CD4-positive, alpha-beta memory T cell (primary cell): ENCODE results near the gene RYR3. TPM values are rescaled to one million over a fixed set of nuclear protein-coding genes. Genes with fewer than 3 reads are reported as not detected.
"Not testable (repeated sequence)": the region's sequence is repeated elsewhere in the genome, so short reads cannot be mapped to it uniquely, and the experiment has no call there.

Experiments
- CTCF ChIA-PET: fragments of 350-600 bp; sonication (Branson Sonifier 250); formaldehyde crosslinking; loops from one replicate; lab custom pipeline; 2021; ENCODE audit warnings: inconsistent platforms; ENCODE audit not compliant: partially characterized antibody; lab: Charles Lee
- POLR2A ChIA-PET: fragments of 350-600 bp; sonication (Branson Sonifier 250); formaldehyde crosslinking; loops from one replicate; lab custom pipeline; 2021; ENCODE audit not compliant: partially characterized antibody; lab: Charles Lee
- DNase-seq, 5 donors: peaks; one replicate each; pipeline versions ENCODE4 v3.0.0 to v3.0.0-alpha.2; 2020 to 2022; ENCODE audit warnings: mixed read lengths in 1 of 5
- H3K27ac ChIP-seq: one replicate; pipeline ENCODE4 v1.7.0; 2013; ENCODE audit warnings: low read depth, low read length
- H3K27me3 ChIP-seq: 2 replicates; pipeline ENCODE4 v1.7.0; 2013; ENCODE audit warnings: mild to moderate bottlenecking, low read length, moderate library complexity; ENCODE audit not compliant: insufficient read depth
- H3K36me3 ChIP-seq: 2 replicates; pipeline ENCODE4 v1.7.0; 2013; ENCODE audit warnings: mild to moderate bottlenecking, low read length, moderate library complexity; ENCODE audit not compliant: insufficient read depth
- H3K4me1 ChIP-seq: 2 replicates; pipeline ENCODE4 v1.7.0; 2013; ENCODE audit warnings: mild to moderate bottlenecking, low read length, moderate library complexity; ENCODE audit not compliant: insufficient read depth
- H3K4me3 ChIP-seq, 2 donors: one replicate each; pipeline ENCODE4 v1.7.0; 2013; ENCODE audit warnings: low read length in 2 of 2, mild to moderate bottlenecking in 1 of 2
- H3K9me3 ChIP-seq, 2 donors: one replicate each; pipeline ENCODE4 v1.7.0; 2013; ENCODE audit warnings: low read length in 2 of 2, control low read depth in 1 of 2; ENCODE audit not compliant: control insufficient read depth in 1 of 2
- H3K27ac Mint-ChIP-seq, 7 donors: one replicate each; pipeline ENCODE4 v1.8.0; 2020 to 2021; ENCODE audit warnings: mixed read lengths in 7 of 7, mild to moderate bottlenecking in 6 of 7, inconsistent platforms in 3 of 7, moderate library complexity in 3 of 7
- H3K27me3 Mint-ChIP-seq, 2 donors: one replicate each; pipeline ENCODE4 v1.8.0; 2020 to 2021; ENCODE audit warnings: mixed read lengths in 2 of 2
- H3K36me3 Mint-ChIP-seq, 2 donors: one replicate each; pipeline ENCODE4 v1.8.0; 2020 to 2021; ENCODE audit warnings: mixed read lengths in 2 of 2, inconsistent platforms in 1 of 2, mild to moderate bottlenecking in 1 of 2
- H3K4me1 Mint-ChIP-seq, 4 donors: one replicate each; pipeline ENCODE4 v1.8.0; 2020 to 2021; ENCODE audit warnings: mixed read lengths in 4 of 4, mild to moderate bottlenecking in 1 of 4
- H3K4me3 Mint-ChIP-seq, 8 donors: one replicate each; pipeline ENCODE4 v1.8.0; 2020 to 2021; ENCODE audit warnings: mixed read lengths in 8 of 8, mild to moderate bottlenecking in 7 of 8, moderate library complexity in 6 of 8, inconsistent platforms in 3 of 8
- H3K9me3 Mint-ChIP-seq, 8 donors: one replicate each; pipeline ENCODE4 v1.8.0; 2020 to 2021; ENCODE audit warnings: mixed read lengths in 8 of 8, mild to moderate bottlenecking in 5 of 8, inconsistent platforms in 3 of 8, moderate library complexity in 1 of 8
- intact Hi-C: fragments of 100-400 bp; cut with micrococcal nuclease; formaldehyde crosslinking; loops from one replicate; pipeline ENCODE4 v1.15.1; 2023
- polyA plus RNA-seq, 2 donors: library from polyadenylated mRNA; unstranded; fragments of 300-500 nt; fragmentation: Illumina TruSeq; gene quantifications; one replicate each; pipeline ENCODE4 v1.2.3, GENCODE V29; 2021
- total RNA-seq, 2 experiments: library from RNA; stranded (reverse); gene quantifications; one replicate each; pipeline ENCODE4 v1.2.3, GENCODE V29; 2021

The RYR3 gene
- total and polyA plus RNA-seq, 4 experiments from 2014 or later: 0.11 TPM; not detected in 3

DNA sequence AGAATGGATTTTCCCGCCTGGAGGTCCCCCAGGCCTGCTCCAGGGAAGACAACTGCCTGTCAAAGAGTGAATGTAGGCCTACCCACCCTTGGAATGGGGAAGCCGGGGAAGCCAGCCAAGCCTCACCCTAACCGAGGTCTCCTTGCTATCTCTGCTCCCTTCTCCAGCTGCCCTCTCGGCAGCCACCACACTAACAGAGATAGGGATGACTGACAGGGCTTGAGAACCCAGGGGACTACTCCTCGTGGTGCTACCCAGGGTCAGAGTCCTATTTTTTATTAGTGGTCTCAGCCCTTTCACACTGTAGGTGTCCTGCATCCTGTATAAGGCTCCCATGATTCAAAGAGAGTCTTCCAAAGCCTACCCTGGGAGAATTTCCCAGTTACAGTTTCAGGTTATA lies 496.9 kb downstream of the RYR3 start:
- Histone ChIP-seq H3K4me1 (no peaks in the 10 kb centered on the region), H3K9me3 (no peaks in the 10 kb centered on the region), H3K4me3 (no peak overlapping the region), H3K27me3 (no peaks in the 10 kb centered on the region), H3K36me3 (no peaks in the 10 kb centered on the region), H3K27ac (no peak overlapping the region)
- DNase-seq: no peak
- intact Hi-C loops: no loop called here
- no peaks in the 10 kb centered on the region for H3K4me1 Mint-ChIP-seq
- H3K27me3 Mint-ChIP-seq: peaks cover 8 to 10% of the 10 kb centered on the region in 2 donors
- H3K27ac Mint-ChIP-seq: no peak overlapping the region
- ChIA-PET POLR2A (no interaction called here), CTCF (no interaction called here)
- H3K36me3 Mint-ChIP-seq: no peaks in the 10 kb centered on the region
- peaks cover 0 to 2% (median 0%) of the 10 kb centered on the region in 8 donors for H3K9me3 Mint-ChIP-seq
- no peak overlapping the region for H3K4me3 Mint-ChIP-seq

- Mint-ChIP-seq H3K27ac (no peak overlapping the region), H3K4me3 (no peak overlapping the region), H3K4me1 (no peaks in the 10 kb centered on the region), H3K9me3 (peaks cover 0 to 2% (median 0%) of the 10 kb centered on the region in 8 donors), H3K27me3 (peaks cover 8 to 13% of the 10 kb centered on the region in 2 donors), H3K36me3 (no peaks in the 10 kb centered on the region)
- H3K4me1 ChIP-seq: no peaks in the 10 kb centered on the region
- H3K27ac ChIP-seq: no peak overlapping the region
- POLR2A ChIA-PET: no interaction called here
- DNase-seq: no peak
- CTCF ChIA-PET: no interaction called here
- intact Hi-C loops: no loop called here
- no peaks in the 10 kb centered on the region for H3K9me3 ChIP-seq
- no peaks in the 10 kb centered on the region for H3K36me3 ChIP-seq
- no peaks in the 10 kb centered on the region for H3K27me3 ChIP-seq
- no peak overlapping the region for H3K4me3 ChIP-seq
Measured at GRCh38 chr15:33808720-33809457, 498.1 kb downstream of the RYR3 start.

GRCh38 chr15:33810073-33810595 lies 499.4 kb downstream of the RYR3 start:
- Histone ChIP-seq H3K36me3 (no peaks in the 10 kb centered on the region), H3K9me3 (no peaks in the 10 kb centered on the region), H3K27ac (no peak overlapping the region), H3K4me1 (no peaks in the 10 kb centered on the region), H3K27me3 (no peaks in the 10 kb centered on the region), H3K4me3 (no peak overlapping the region)
- Mint-ChIP-seq H3K27me3 (peaks cover 3 to 15% of the 10 kb centered on the region in 2 donors), H3K9me3 (peaks cover 0 to 2% (median 0%) of the 10 kb centered on the region in 8 donors), H3K27ac (no peak overlapping the region), H3K4me3 (no peak overlapping the region), H3K36me3 (no peaks in the 10 kb centered on the region), H3K4me1 (no peaks in the 10 kb centered on the region)
- intact Hi-C loops: no loop called here
- DNase-seq: no peak
- CTCF ChIA-PET: no interaction called here
- POLR2A ChIA-PET: no interaction called here

GRCh38 chr15:33810806-33811205 lies 500.0 kb downstream of the RYR3 start:
- no peak overlapping the region for H3K4me3 Mint-ChIP-seq
- Histone ChIP-seq H3K27ac (no peak overlapping the region), H3K27me3 (no peaks in the 10 kb centered on the region), H3K4me3 (no peak overlapping the region), H3K4me1 (no peaks in the 10 kb centered on the region), H3K36me3 (no peaks in the 10 kb centered on the region), H3K9me3 (no peaks in the 10 kb centered on the region)
- ChIA-PET POLR2A (no interaction called here), CTCF (no interaction called here)
- DNase-seq: no peak
- H3K9me3 Mint-ChIP-seq: peaks cover 0 to 2% (median 0%) of the 10 kb centered on the region in 8 donors
- no peak overlapping the region for H3K27ac Mint-ChIP-seq
- peaks cover 3 to 16% of the 10 kb centered on the region in 2 donors for H3K27me3 Mint-ChIP-seq
- no peaks in the 10 kb centered on the region for H3K36me3 Mint-ChIP-seq
- intact Hi-C loops: no loop called here
- no peaks in the 10 kb centered on the region for H3K4me1 Mint-ChIP-seq

DNA sequence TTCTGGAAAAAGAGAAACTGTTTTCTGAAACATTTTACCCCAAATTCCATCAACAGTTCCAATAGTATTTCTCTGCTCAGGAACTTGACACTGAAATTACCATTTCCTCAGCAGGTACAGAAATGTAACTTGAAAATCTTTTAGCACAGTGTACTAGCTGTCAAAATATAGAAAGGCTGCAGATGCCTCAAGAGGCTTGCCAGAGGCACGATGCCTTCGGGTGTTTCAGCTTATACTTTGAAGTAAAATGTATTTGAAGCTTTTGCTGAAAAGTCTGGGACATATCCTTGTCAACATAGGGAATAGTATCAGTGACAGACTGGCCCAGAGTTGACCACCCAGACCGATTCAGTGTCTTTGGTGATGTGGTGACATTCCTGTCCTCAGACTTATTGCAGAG lies 503.1 kb downstream of the RYR3 start:
- H3K27ac Mint-ChIP-seq: no peak overlapping the region
- intact Hi-C loops: no loop called here
- Histone ChIP-seq H3K27ac (no peak overlapping the region), H3K4me3 (no peak overlapping the region), H3K9me3 (no peaks in the 10 kb centered on the region), H3K27me3 (no peaks in the 10 kb centered on the region), H3K4me1 (no peaks in the 10 kb centered on the region), H3K36me3 (no peaks in the 10 kb centered on the region)
- DNase-seq: no peak
- H3K4me1 Mint-ChIP-seq: no peaks in the 10 kb centered on the region
- H3K36me3 Mint-ChIP-seq: no peaks in the 10 kb centered on the region
- CTCF ChIA-PET: no interaction called here
- POLR2A ChIA-PET: no interaction called here
- peaks cover 0 to 2% (median 0%) of the 10 kb centered on the region in 8 donors for H3K9me3 Mint-ChIP-seq
- peaks cover 6 to 17% of the 10 kb centered on the region in 2 donors for H3K27me3 Mint-ChIP-seq
- no peak overlapping the region for H3K4me3 Mint-ChIP-seq

GRCh38 chr15:33819499-33819898 lies 508.7 kb downstream of the RYR3 start:
- H3K27me3 Mint-ChIP-seq, CTCF ChIA-PET, DNase-seq, H3K27ac ChIP-seq, H3K4me3 ChIP-seq, H3K36me3 ChIP-seq, H3K9me3 Mint-ChIP-seq, H3K4me1 Mint-ChIP-seq, H3K27ac Mint-ChIP-seq, H3K4me3 Mint-ChIP-seq, H3K4me1 ChIP-seq, H3K27me3 ChIP-seq, H3K36me3 Mint-ChIP-seq, POLR2A ChIA-PET, intact Hi-C loops, H3K9me3 ChIP-seq: not testable (repeated sequence)

DNA sequence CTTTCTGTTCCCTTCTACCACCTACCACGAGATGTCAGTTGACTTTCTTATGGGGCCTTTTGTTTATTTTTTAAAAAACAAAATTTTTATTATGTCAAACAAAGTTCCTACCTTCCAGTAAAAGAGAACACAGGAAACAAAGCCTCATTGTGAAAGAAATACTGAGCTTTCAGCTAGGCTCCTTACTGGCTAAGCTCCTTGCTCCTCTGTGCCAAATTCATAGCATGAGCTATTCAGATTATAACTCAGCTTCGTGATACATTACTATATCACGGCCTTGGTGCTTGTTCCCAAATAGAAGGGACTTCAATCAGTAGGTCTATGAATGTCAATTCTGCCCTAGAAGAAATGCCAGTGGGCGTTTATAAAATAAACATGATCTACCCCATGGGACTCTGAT lies 511.7 kb downstream of the RYR3 start:
- Mint-ChIP-seq H3K27me3 (peaks cover 5 to 10% of the 10 kb centered on the region in 2 donors), H3K36me3 (no peaks in the 10 kb centered on the region), H3K27ac (no peak overlapping the region), H3K4me3 (no peak overlapping the region), H3K9me3 (peaks cover 0 to 2% (median 0%) of the 10 kb centered on the region in 8 donors), H3K4me1 (no peaks in the 10 kb centered on the region)
- intact Hi-C loops: no loop called here
- H3K9me3 ChIP-seq: no peaks in the 10 kb centered on the region
- H3K27me3 ChIP-seq: no peaks in the 10 kb centered on the region
- ChIA-PET POLR2A (no interaction called here), CTCF (no interaction called here)
- no peaks in the 10 kb centered on the region for H3K36me3 ChIP-seq
- no peak overlapping the region for H3K4me3 ChIP-seq
- DNase-seq: no peak
- no peak overlapping the region for H3K27ac ChIP-seq
- no peaks in the 10 kb centered on the region for H3K4me1 ChIP-seq
